ENCODE measurements around the gene NEK3.
"Not testable (repeated sequence)": the region's sequence is repeated elsewhere in the genome, so short reads cannot be mapped to it uniquely, and the experiment has no call there.

DNA sequence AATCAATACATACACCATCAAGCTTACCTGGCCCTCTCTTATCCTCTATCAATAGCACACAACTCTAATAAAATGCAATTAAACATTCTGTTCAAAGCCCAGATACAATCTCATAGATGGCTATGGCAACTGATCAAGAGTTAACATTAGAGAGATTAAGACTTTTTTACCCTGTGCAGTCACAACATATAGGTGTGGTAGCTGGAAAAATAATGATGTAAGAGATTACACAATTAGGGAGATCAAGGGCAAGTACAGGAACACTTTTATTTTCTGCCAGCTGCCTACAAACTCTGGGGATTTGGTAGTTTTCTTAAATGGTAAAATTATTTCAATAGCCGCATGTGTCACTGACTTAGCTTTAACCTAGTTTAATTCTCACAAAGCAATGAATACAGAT lies 12.3 kb upstream of the NEK3 start:
- not testable (repeated sequence) for TF ChIP-seq CTCF (conservative IDR thresholded peaks at IDR 0.05; ENCODE audit: low read depth, low read length); EZH2 (IDR thresholded peaks at IDR 0.05; ENCODE audit: low read length, unreplicated experiment)
